SKM-1 treated with dmso at 0.1 percent for 144 hours (cell line): ENCODE results near the gene DUSP16.
"Not testable (repeated sequence)": the region's sequence is repeated elsewhere in the genome, so short reads cannot be mapped to it uniquely, and the experiment has no call there.

Experiments
- DNase-seq: peaks from one replicate; lab custom pipeline; 2025; ENCODE audit not compliant: unreplicated experiment; lab: John Stamatoyannopoulos, UW

The DUSP16 gene

GRCh38 chr12:12502130-12502814 is 60.4 kb downstream of the DUSP16 start:
- DNase-seq, result not testable (repeated sequence)

- DNase-seq, result no peak
Observed at GRCh38 chr12:12501121-12501520, 61.5 kb downstream of the DUSP16 start.

- DNase-seq, result no peak
Observed at GRCh38 chr12:12499909-12500604, 62.6 kb downstream of the DUSP16 start.

- no peak for DNase-seq
Observed at GRCh38 chr12:12498210-12498609, 64.5 kb downstream of the DUSP16 start.

GRCh38 chr12:12495536-12495935 is 67.1 kb downstream of the DUSP16 start:
- no peak for DNase-seq

- no peak for DNase-seq
Observed at GRCh38 chr12:12492547-12492946, 70.1 kb downstream of the DUSP16 start.

- no peak for DNase-seq
Observed at GRCh38 chr12:12491606-12492005, 71.1 kb downstream of the DUSP16 start.

GRCh38 chr12:12488823-12489550 is 73.7 kb downstream of the DUSP16 start:
- no peak for DNase-seq

GRCh38 chr12:12488296-12488695 is 74.4 kb downstream of the DUSP16 start:
- no peak for DNase-seq

- no peak for DNase-seq
Observed at GRCh38 chr12:12487490-12487889, 75.2 kb downstream of the DUSP16 start.

- no peak for DNase-seq
Observed at GRCh38 chr12:12486661-12487240, 75.9 kb downstream of the DUSP16 start.

GRCh38 chr12:12483438-12483837 is 79.2 kb downstream of the DUSP16 start:
- DNase-seq, result no peak

GRCh38 chr12:12482959-12483358 is 79.7 kb downstream of the DUSP16 start:
- DNase-seq, result peak; percentile 46

GRCh38 chr12:12482150-12482761 is 80.4 kb downstream of the DUSP16 start:
- DNase-seq, result no peak

- no peak for DNase-seq
Observed at GRCh38 chr12:12481631-12482030, 81.0 kb downstream of the DUSP16 start.

GRCh38 chr12:12480074-12480473 is 82.6 kb downstream of the DUSP16 start:
- no peak for DNase-seq

- DNase-seq, result no peak
Observed at GRCh38 chr12:12477532-12477890, 85.2 kb downstream of the DUSP16 start.

GRCh38 chr12:12476857-12477531 is 85.7 kb downstream of the DUSP16 start:
- DNase-seq, result no peak

GRCh38 chr12:12474931-12475795 is 87.5 kb downstream of the DUSP16 start:
- DNase-seq, result no peak

- DNase-seq, result no peak
Observed at GRCh38 chr12:12474471-12474928, 88.2 kb downstream of the DUSP16 start.
